K562 (cell line): ENCODE measurements around the gene CSNK1D. TPM values are rescaled to one million over a fixed set of nuclear protein-coding genes. Genes with fewer than 3 reads are reported as not detected.

ENCODE experiments used
- ATAC-seq: fragments of 200-7000 bp; cut with Tn5 transposase; 3 replicates; pipeline ENCODE4 v1.9.1; 2020; ENCODE audit warnings: moderate library complexity
- BruUV-seq: library from RNA; stranded (reverse); fragments of 400-500 nt; replicated peaks from 2 replicates; lab custom pipeline; 2021; lab: Mats Ljungman, UMichigan
- CTCF ChIA-PET: fragments of 300-600 bp; formaldehyde crosslinking; extraction: SDS; loops from one replicate; lab custom pipeline; 2021; ENCODE audit warnings: low intra/inter-chr PET ratio; lab: Yijun Ruan, JAX
- POLR2A ChIA-PET: fragments of 300-600, 350-650 bp; sonication (Branson Sonifier 250); formaldehyde crosslinking; extraction: SDS; loops from one replicate; lab custom pipeline; 2021; ENCODE audit warnings: antibody characterized with exemption, inconsistent platforms; lab: Yijun Ruan, JAX
- DNase-seq, 4 experiments: peaks; one replicate each; pipeline versions ENCODE4 v3.0.0 to v3.0.0-alpha.2; 2011 to 2018; ENCODE audit warnings: low spot score in 3 of 4, mixed read lengths in 3 of 4; ENCODE audit errors: extremely low read depth in 1 of 4
- FAIRE-seq: peaks from 2 replicates; lab custom pipeline; 2011; peaks lifted over from hg19 to GRCh38; lab: Jason Lieb, UNC
- H2AFZ ChIP-seq: 2 replicates; pipeline ENCODE4 v1.6.0; 2011; ENCODE audit warnings: low read depth, low read length, control low read depth, inconsistent platforms
- H3K27ac ChIP-seq: fragments of 200-600 bp; 3 replicates; pipeline ENCODE4 v1.8.0; 2011; ENCODE audit warnings: low read depth, mild to moderate bottlenecking, control low read depth, inconsistent platforms, low read length, moderate library complexity, mixed read lengths; ENCODE audit errors: extremely low read depth
- H3K27me3 ChIP-seq, 2 experiments: fragments of 300-600 bp in 1 of 2; 2 replicates in 1 of 2; 3 replicates in 1 of 2; pipeline versions ENCODE4 v1.6.0 to v1.8.0; 2011; ENCODE audit warnings: inconsistent platforms in 2 of 2, low read length in 2 of 2, mild to moderate bottlenecking in 1 of 2, mixed read lengths in 1 of 2, moderate library complexity in 1 of 2; ENCODE audit not compliant: control insufficient read depth in 2 of 2, insufficient read depth in 2 of 2
- H3K36me3 ChIP-seq: fragments of 300-600 bp; 3 replicates; pipeline ENCODE4 v1.8.0; 2011; ENCODE audit warnings: mild to moderate bottlenecking, low read length, inconsistent platforms; ENCODE audit not compliant: control insufficient read depth, insufficient read depth
- H3K4me1 ChIP-seq, 2 experiments: fragments of 200-600 bp in 1 of 2; replicated peaks in 1 of 2; 2 replicates in 1 of 2; 3 replicates in 1 of 2; pipeline versions ENCODE4 v1.5.1 to v1.8.0; 2011; ENCODE audit warnings: inconsistent platforms in 2 of 2, low read length in 2 of 2, mild to moderate bottlenecking in 1 of 2, mixed read lengths in 1 of 2, moderate library complexity in 1 of 2; ENCODE audit not compliant: control insufficient read depth in 2 of 2, insufficient read depth in 2 of 2
- H3K4me2 ChIP-seq: 2 replicates; pipeline ENCODE4 v1.6.1; 2011; ENCODE audit warnings: low read length, control low read depth, inconsistent platforms, mixed read lengths; ENCODE audit not compliant: insufficient read depth
- H3K4me3 ChIP-seq: fragments of 200-600 bp; sonication (generic), shearing (Covaris generic); 2 replicates; pipeline ENCODE4 v1.5.1; 2016; ENCODE audit warnings: control low read depth, inconsistent platforms
- H3K79me2 ChIP-seq: fragments of 200-600 bp; 3 replicates; pipeline ENCODE4 v1.8.0; 2011; ENCODE audit warnings: low read length, inconsistent platforms; ENCODE audit not compliant: control insufficient read depth, insufficient read depth
- H3K9ac ChIP-seq, 2 experiments: 2 replicates each; pipeline versions ENCODE4 v1.6.0 to v1.6.1; 2011; ENCODE audit warnings: low read depth in 2 of 2, low read length in 2 of 2, control low read depth in 1 of 2, inconsistent platforms in 1 of 2, mild to moderate bottlenecking in 1 of 2, mixed read lengths in 1 of 2; ENCODE audit not compliant: insufficient read depth in 1 of 2
- H3K9me1 ChIP-seq: one replicate; pipeline ENCODE4 v1.6.0; 2011; ENCODE audit warnings: inconsistent platforms, mild to moderate bottlenecking, low read length, moderate library complexity; ENCODE audit not compliant: control insufficient read depth, insufficient read depth
- H3K9me3 ChIP-seq: replicated peaks from 2 replicates; pipeline ENCODE4 v1.5.1; 2011; ENCODE audit warnings: low read depth, low read length, inconsistent platforms; ENCODE audit not compliant: control insufficient read depth, insufficient read depth
- H4K20me1 ChIP-seq: replicated peaks from 2 replicates; pipeline ENCODE4 v1.6.1; 2011; ENCODE audit warnings: low read length, inconsistent platforms, mixed read lengths; ENCODE audit not compliant: control insufficient read depth, insufficient read depth
- HDAC8 ChIP-seq: fragments of 450-650 bp; IDR thresholded peaks from 2 replicates; pipeline ENCODE4 v1.6.1; 2016; ENCODE audit warnings: mild to moderate bottlenecking, missing genetic modification characterization, moderate library complexity, missing compliant biosample characterization
- HMGN3 ChIP-seq: IDR thresholded peaks from 2 replicates; pipeline ENCODE4 v1.6.1; 2011; ENCODE audit warnings: borderline replicate concordance, low read depth, mild to moderate bottlenecking, mixed read lengths, low read length; ENCODE audit not compliant: insufficient read length; ENCODE audit errors: extremely low read depth
- ID3 ChIP-seq, 2 experiments: fragments of 250-450 bp in 1 of 2; fragments of 450-650 bp in 1 of 2; sonication (Bioruptor Pico) in 1 of 2; IDR thresholded peaks; 2 replicates each; pipeline versions ENCODE4 v1.6.1 to v1.8.0; 2016 to 2021; ENCODE audit warnings: mild to moderate bottlenecking in 2 of 2, moderate library complexity in 2 of 2, missing compliant biosample characterization in 1 of 2, missing genetic modification characterization in 1 of 2
- POLR2B ChIP-seq: fragments of 450-650 bp; IDR thresholded peaks from 2 replicates; pipeline ENCODE4 v1.6.1; 2018; ENCODE audit warnings: low read depth; ENCODE audit not compliant: partially characterized antibody
- POLR2G ChIP-seq: fragments of 200-400 bp; formaldehyde crosslinking; IDR thresholded peaks from 2 replicates; pipeline ENCODE4 v1.6.1; 2017; ENCODE audit warnings: low read depth, mild to moderate bottlenecking, antibody characterized with exemption, low read length, moderate library complexity
- RBFOX2 ChIP-seq: fragments of 200-400 bp; formaldehyde crosslinking; IDR thresholded peaks from 2 replicates; pipeline ENCODE4 v1.6.1; 2017; ENCODE audit warnings: low read depth, mild to moderate bottlenecking, low read length, moderate library complexity
- ZNF766 ChIP-seq: fragments of 200-800 bp; sonication (Bioruptor generic); conservative IDR thresholded peaks from 2 replicates; pipeline ENCODE4 v1.6.1; 2016; ENCODE audit warnings: missing genetic modification characterization, missing compliant biosample characterization
- WGBS: fragments of 100-300 bp; shearing (Covaris generic); methylation state at CpG from one replicate; pipeline ENCODE4 v1.1.6; 2016; ENCODE audit warnings: low coverage, mixed read lengths; ENCODE audit not compliant: insufficient coverage; ENCODE audit errors: missing lambda C conversion rate; 5-methylcytosine and 5-hydroxymethylcytosine counted together
- in situ Hi-C: fragments of 300-500 bp; cut with MboI; formaldehyde crosslinking; loops from 4 replicates; pipeline ENCODE4 v1.15.0; 2018; ENCODE audit warnings: inconsistent platforms, mixed read lengths
- intact Hi-C: fragments of 100-400 bp; cut with micrococcal nuclease; formaldehyde crosslinking; loops from 2 replicates; pipeline ENCODE4 v1.14.2; 2022
- polyA plus RNA-seq, 8 experiments: library from polyadenylated mRNA; depleted of rRNA in 4 of 8; stranded (reverse) in 5 of 8; unstranded in 3 of 8; fragments of >200 nt; fragmentation: Nextera tagmentation in 2 of 8; fragmentation: Illumina TruSeq in 1 of 8; extraction: Ambion mirVana in 2 of 8; extraction: Trizol in 1 of 8; gene quantifications; 2 replicates each; pipeline versions ENCODE4 v1.2.1 to v1.2.3, GENCODE V29; 2011 to 2014; ENCODE audit warnings: inconsistent platforms in 1 of 8, missing spikeins in 1 of 8
- total RNA-seq, 7 experiments: library from RNA; depleted of rRNA in 6 of 7; stranded (reverse); fragments of >200 nt in 6 of 7; fragmentation: Illumina TruSeq in 2 of 7; extraction: Trizol in 2 of 7; gene quantifications; 2 replicates each; pipeline versions ENCODE4 v1.2.1 to v1.2.3, GENCODE V29; 2011 to 2021; ENCODE audit warnings: low replicate concordance in 1 of 7
- TF ChIP-seq, protein P1 (sequence below): sonication (generic); formaldehyde crosslinking; IDR thresholded peaks from 2 replicates; pipeline ENCODE4 v1.9.0; 2022; ENCODE audit warnings: mild to moderate bottlenecking, missing genetic modification reagents

The CSNK1D gene
- total and polyA plus RNA-seq, 9 of the 15 experiments (the other 6 are each of a cell fraction or from before 2014, with no cell fraction given) = 6.5 to 133 (median 41.3) TPM

- intact Hi-C loops = no loop called here
- CTCF ChIA-PET = no interaction called here
- Histone ChIP-seq H3K79me2 (peaks cover 48% of the 10 kb centered on the region), H3K27ac (peak overlapping the region; percentile 76; the same call in 1 of the 3 replicates), H3K4me3 (no peak overlapping the region), H3K4me1 (peaks cover 43 to 86% of the 10 kb centered on the region in 2 experiments), H3K9me1 (no peaks in the 10 kb centered on the region), H2AFZ (no peak overlapping the region), H3K36me3 (peaks cover 70% of the 10 kb centered on the region), H4K20me1 (0 out of 2 replicates have a peak, but pooled peaks cover 2% of the 10 kb centered on the region), H3K27me3 (no peaks in the 10 kb centered on the region), H3K9ac (peak overlapping the region in 1 of 2 experiments; percentile 90; a peak in 2 of 4 replicates), H3K9me3 (no peaks in the 10 kb centered on the region), H3K4me2 (no peak overlapping the region)
- in situ Hi-C loops = loop anchor here (5.0 kb wide), 1 partner anchor 64 kb away; no protein-coding TSS in a partner anchor
- no TSS peak for BruUV-seq
- DNase-seq (no peak), ATAC-seq (no peak), FAIRE-seq (no peak)
- WGBS = 94% methylated on average over 29 of the region's 29 CpGs
- TF ChIP-seq RBFOX2 = peak; percentile 32; the same call in 1 of the 2 replicates
- peak; percentile 58 for TF ChIP-seq POLR2G
- no peak for TF ChIP-seq HDAC8 (tag)
- TF ChIP-seq HMGN3 = peak; percentile 22
- TF ChIP-seq ZNF766 (CRISPR knock-in tag) = no peak
- TF ChIP-seq POLR2B = peak; percentile 35
- TF ChIP-seq ID3 (CRISPR knock-in tag; IDR thresholded peaks at IDR 0.05) = no peak
- TF ChIP-seq ID3 (tag; IDR thresholded peaks at IDR 0.05) = no peak
- TF ChIP-seq, protein P1, sequence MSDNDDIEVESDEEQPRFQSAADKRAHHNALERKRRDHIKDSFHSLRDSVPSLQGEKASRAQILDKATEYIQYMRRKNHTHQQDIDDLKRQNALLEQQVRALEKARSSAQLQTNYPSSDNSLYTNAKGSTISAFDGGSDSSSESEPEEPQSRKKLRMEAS (CRISPR knock-in tag) = peak; percentile 34; the same call in 1 of the 2 replicates
- POLR2A ChIA-PET = interaction anchor here (0.6 to 2.7 kb wide), 10 partner anchors 8 to 102 kb away, joined by 3 to 20 read pairs (median 5); no protein-coding TSS in a partner anchor
Observed at GRCh38 chr17:82242977-82243647, 30.4 kb downstream of the CSNK1D start.
